Measurements from ENCODE around the gene MEG3. TPM values are rescaled to one million over a fixed set of nuclear protein-coding genes. Genes with fewer than 3 reads are reported as not detected.

MEG3 gene
- total and polyA plus RNA-seq, 2 experiments from 2014 or later = not detected

DNA sequence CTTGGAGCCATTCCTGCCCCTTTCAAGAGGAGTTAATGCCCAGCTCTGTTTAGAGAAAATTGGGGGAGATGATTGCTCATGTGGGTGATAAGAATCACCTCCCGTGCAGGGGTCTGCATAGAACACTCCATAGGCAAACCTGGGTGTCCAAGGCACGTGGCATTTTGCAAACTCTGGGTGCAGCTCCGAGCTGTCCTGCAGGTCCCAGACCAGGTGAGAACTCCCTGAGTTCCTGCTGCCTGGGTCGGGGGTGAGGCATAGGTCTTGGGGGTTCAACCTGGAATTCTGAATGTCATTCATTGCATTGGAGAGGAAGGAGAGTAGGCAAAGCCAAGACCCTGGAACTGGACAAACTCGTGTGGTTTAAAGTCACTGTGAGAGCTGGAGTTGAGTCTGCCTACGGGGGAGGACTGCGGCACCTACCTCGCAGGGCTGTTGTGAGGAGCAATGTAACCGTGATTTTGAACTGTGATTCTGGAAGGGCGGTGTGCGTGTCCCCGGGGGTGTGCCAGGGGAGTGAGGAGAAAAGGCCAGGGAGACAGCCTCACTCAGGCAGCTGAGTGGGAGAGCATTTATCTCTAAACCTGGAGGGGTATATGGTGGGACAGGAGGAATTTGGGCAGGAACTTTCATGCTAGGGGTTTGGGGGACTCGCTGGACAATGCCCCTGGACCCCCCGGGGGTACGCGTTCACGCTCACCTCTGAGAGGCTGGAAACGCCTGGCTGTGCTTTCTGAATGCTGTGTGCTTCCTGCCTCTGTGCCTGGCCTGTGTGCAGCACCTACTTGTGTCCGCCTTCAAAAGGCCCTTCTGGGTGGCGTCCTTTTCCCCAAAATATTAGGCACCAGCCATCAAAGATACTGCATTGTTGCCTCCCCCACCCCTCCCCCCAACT is 30.4 kb downstream of the MEG3 start (continued):
- TF ChIP-seq, protein P1, sequence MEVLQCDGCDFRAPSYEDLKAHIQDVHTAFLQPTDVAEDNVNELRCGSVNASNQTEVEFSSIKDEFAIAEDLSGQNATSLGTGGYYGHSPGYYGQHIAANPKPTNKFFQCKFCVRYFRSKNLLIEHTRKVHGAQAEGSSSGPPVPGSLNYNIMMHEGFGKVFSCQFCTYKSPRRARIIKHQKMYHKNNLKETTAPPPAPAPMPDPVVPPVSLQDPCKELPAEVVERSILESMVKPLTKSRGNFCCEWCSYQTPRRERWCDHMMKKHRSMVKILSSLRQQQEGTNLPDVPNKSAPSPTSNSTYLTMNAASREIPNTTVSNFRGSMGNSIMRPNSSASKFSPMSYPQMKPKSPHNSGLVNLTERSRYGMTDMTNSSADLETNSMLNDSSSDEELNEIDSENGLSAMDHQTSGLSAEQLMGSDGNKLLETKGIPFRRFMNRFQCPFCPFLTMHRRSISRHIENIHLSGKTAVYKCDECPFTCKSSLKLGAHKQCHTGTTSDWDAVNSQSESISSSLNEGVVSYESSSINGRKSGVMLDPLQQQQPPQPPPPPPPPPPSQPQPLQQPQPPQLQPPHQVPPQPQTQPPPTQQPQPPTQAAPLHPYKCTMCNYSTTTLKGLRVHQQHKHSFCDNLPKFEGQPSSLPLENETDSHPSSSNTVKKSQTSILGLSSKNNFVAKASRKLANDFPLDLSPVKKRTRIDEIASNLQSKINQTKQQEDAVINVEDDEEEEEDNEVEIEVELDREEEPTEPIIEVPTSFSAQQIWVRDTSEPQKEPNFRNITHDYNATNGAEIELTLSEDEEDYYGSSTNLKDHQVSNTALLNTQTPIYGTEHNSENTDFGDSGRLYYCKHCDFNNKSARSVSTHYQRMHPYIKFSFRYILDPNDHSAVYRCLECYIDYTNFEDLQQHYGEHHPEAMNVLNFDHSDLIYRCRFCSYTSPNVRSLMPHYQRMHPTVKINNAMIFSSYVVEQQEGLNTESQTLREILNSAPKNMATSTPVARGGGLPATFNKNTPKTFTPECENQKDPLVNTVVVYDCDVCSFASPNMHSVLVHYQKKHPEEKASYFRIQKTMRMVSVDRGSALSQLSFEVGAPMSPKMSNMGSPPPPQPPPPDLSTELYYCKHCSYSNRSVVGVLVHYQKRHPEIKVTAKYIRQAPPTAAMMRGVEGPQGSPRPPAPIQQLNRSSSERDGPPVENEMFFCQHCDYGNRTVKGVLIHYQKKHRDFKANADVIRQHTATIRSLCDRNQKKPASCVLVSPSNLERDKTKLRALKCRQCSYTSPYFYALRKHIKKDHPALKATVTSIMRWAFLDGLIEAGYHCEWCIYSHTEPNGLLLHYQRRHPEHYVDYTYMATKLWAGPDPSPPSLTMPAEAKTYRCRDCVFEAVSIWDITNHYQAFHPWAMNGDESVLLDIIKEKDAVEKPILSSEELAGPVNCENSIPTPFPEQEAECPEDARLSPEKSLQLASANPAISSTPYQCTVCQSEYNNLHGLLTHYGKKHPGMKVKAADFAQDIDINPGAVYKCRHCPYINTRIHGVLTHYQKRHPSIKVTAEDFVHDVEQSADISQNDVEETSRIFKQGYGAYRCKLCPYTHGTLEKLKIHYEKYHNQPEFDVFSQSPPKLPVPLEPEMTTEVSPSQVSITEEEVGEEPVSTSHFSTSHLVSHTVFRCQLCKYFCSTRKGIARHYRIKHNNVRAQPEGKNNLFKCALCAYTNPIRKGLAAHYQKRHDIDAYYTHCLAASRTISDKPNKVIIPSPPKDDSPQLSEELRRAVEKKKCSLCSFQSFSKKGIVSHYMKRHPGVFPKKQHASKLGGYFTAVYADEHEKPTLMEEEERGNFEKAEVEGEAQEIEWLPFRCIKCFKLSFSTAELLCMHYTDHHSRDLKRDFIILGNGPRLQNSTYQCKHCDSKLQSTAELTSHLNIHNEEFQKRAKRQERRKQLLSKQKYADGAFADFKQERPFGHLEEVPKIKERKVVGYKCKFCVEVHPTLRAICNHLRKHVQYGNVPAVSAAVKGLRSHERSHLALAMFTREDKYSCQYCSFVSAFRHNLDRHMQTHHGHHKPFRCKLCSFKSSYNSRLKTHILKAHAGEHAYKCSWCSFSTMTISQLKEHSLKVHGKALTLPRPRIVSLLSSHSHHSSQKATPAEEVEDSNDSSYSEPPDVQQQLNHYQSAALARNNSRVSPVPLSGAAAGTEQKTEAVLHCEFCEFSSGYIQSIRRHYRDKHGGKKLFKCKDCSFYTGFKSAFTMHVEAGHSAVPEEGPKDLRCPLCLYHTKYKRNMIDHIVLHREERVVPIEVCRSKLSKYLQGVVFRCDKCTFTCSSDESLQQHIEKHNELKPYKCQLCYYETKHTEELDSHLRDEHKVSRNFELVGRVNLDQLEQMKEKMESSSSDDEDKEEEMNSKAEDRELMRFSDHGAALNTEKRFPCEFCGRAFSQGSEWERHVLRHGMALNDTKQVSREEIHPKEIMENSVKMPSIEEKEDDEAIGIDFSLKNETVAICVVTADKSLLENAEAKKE (CRISPR knock-in tag; IDR thresholded peaks at IDR 0.05) = no peak
- TF ChIP-seq ZNF331 (CRISPR knock-in tag; IDR thresholded peaks at IDR 0.05; ENCODE audit: low read depth) = no peak
- no peak for TF ChIP-seq JUNB (IDR thresholded peaks at IDR 0.05; ENCODE audit: unreplicated experiment)
- no peak for TF ChIP-seq ZNF114 (CRISPR knock-in tag; IDR thresholded peaks at IDR 0.05)
- TF ChIP-seq, protein P2, sequence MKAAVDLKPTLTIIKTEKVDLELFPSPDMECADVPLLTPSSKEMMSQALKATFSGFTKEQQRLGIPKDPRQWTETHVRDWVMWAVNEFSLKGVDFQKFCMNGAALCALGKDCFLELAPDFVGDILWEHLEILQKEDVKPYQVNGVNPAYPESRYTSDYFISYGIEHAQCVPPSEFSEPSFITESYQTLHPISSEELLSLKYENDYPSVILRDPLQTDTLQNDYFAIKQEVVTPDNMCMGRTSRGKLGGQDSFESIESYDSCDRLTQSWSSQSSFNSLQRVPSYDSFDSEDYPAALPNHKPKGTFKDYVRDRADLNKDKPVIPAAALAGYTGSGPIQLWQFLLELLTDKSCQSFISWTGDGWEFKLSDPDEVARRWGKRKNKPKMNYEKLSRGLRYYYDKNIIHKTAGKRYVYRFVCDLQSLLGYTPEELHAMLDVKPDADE (IDR thresholded peaks at IDR 0.05) = no peak

DNA sequence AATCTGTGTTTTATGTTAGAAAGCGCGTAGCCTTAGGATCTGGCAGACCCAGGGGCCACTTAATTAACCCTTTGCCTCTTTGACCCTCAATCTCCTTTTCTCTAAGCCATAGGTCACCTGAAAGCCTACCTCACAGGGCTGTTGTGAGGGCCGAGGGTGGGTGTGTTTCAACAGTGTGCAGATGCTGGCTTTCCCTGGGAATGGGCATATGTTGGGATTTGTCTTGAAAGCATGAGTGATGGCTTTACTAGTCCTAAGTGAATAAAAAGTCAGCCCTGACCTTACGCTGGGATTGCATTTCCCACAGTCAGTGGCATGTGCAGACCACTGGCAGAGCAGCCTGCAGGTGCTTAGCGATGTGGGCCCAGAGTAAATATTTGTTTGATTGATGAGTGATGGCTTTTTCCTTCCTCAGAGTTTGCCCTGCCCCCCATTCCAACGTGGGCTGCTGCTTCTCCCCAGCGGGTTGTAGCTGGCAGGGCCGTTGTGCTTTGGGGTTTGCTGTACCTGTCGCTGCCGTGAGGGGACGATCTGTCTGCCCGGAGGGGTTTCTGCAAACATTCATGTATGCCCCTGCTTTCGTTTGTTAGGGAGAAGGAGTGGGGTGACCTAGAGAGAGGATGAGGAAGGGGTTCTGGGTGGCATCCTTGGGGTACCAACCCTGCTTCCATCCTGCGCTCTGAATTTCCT is 31.5 kb downstream of the MEG3 start:
- no peak overlapping the region for H3K27ac Mint-ChIP-seq
- peaks cover 3% of the 10 kb centered on the region; the same call in 1 of the 3 replicates for H3K9me3 Mint-ChIP-seq
- no peaks in the 10 kb centered on the region for H3K36me3 Mint-ChIP-seq (ENCODE audit: low read depth)
- H3K4me1 Mint-ChIP-seq = no peaks in the 10 kb centered on the region; the same call in 2 of the 3 replicates
- no peak overlapping the region for H3K4me3 Mint-ChIP-seq
- no peak overlapping the region for H3K4me3 ChIP-seq
- no peaks in the 10 kb centered on the region for H3K27me3 ChIP-seq (ENCODE audit: insufficient read depth)
- H2AFZ ChIP-seq = no peak overlapping the region
- H3K79me2 ChIP-seq (replicated peaks; ENCODE audit: insufficient read depth) = no peaks in the 10 kb centered on the region
- no peaks in the 10 kb centered on the region for H3F3A ChIP-seq (replicated peaks; ENCODE audit: low read depth)
- H3K27me3 Mint-ChIP-seq (ENCODE audit: insufficient read depth, low read depth, poor library complexity) = peaks cover 2% of the 10 kb centered on the region
- no peaks in the 10 kb centered on the region for H4K20me1 ChIP-seq (replicated peaks; ENCODE audit: insufficient read depth)
- H3K27ac ChIP-seq (ENCODE audit: low read depth) = no peak overlapping the region
- H3K9me2 ChIP-seq (ENCODE audit: insufficient read depth) = 0 out of 2 replicates have a peak, but pooled peaks cover 3% of the 10 kb centered on the region
- no peak overlapping the region for H3K4me2 ChIP-seq
- H3K4me1 ChIP-seq (ENCODE audit: insufficient read depth) = no peaks in the 10 kb centered on the region
- H3K36me3 ChIP-seq (ENCODE audit: insufficient read depth) = no peaks in the 10 kb centered on the region
- no peak for ATAC-seq
- no peak for DNase-seq (ENCODE audit: low spot score)
- TF ChIP-seq ZNF331 (CRISPR knock-in tag; IDR thresholded peaks at IDR 0.05; ENCODE audit: low read depth) (no peak), STAT1 (IDR thresholded peaks at IDR 0.05; ENCODE audit: unreplicated experiment) (no peak)

Data from GM23338 (cell line).